DOHH2 (cell line): ENCODE results near the gene P2RX3.

Experiments
- EZH2phosphoT487 ChIP-seq: fragments of 200-600 bp; sonication (generic); IDR thresholded peaks from 2 replicates; pipeline ENCODE4 v1.6.1; 2017; ENCODE audit warnings: borderline replicate concordance, mild to moderate bottlenecking, antibody characterized with exemption, low read length, moderate library complexity, mixed read lengths
- TF ChIP-seq, protein P1 (sequence below): fragments of 200-600 bp; sonication (generic); IDR thresholded peaks from one replicate; pipeline ENCODE4 v1.5.1; 2014; ENCODE audit warnings: antibody characterized with exemption, mild to moderate bottlenecking, low read depth, low read length; ENCODE audit not compliant: poor library complexity, severe bottlenecking

DNA sequence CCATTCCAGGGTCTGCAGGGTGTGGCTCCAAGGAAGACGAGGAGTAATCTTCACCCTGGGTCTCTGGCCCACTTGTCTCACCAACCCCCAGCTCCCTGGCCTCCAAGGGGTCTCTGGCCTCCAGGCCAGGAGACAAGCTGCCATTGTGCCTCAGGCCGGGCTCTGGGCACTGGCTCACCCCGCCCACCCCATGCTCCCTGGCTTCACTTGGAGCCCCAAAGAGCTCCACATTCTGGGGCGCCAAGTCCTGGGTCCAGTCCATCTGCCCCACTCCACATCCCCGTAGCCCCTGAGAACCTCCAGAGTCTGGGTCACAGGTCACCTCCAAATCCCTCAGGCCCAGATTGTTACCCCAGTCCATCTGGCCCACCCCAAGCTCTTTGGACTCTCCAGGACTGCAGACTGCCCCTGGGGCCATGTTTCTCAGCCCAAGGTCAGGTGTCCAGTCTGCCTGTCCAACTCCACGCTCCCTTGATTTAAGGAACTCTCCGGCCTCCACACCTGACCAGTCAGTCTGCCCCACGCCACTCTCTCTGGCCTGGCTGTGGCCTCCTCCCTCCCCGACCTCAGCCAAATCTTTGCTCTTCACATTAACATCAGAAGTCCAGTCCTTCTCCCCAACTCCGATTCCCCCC lies 29.6 kb upstream of the P2RX3 start:
- TF ChIP-seq, protein P1, sequence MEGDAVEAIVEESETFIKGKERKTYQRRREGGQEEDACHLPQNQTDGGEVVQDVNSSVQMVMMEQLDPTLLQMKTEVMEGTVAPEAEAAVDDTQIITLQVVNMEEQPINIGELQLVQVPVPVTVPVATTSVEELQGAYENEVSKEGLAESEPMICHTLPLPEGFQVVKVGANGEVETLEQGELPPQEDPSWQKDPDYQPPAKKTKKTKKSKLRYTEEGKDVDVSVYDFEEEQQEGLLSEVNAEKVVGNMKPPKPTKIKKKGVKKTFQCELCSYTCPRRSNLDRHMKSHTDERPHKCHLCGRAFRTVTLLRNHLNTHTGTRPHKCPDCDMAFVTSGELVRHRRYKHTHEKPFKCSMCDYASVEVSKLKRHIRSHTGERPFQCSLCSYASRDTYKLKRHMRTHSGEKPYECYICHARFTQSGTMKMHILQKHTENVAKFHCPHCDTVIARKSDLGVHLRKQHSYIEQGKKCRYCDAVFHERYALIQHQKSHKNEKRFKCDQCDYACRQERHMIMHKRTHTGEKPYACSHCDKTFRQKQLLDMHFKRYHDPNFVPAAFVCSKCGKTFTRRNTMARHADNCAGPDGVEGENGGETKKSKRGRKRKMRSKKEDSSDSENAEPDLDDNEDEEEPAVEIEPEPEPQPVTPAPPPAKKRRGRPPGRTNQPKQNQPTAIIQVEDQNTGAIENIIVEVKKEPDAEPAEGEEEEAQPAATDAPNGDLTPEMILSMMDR = no peak
- no peak for TF ChIP-seq EZH2phosphoT487
